Neural cell (in vitro differentiated cells): ENCODE measurements around the gene LNX2. TPM values are rescaled to one million over a fixed set of nuclear protein-coding genes. Genes with fewer than 3 reads are reported as not detected.

ENCODE experiments used
- H2AFZ ChIP-seq: fragments of 200-600, 300-800 bp; sonication (generic), shearing (Covaris generic); 2 replicates; pipeline ENCODE4 v1.6.0; 2014; ENCODE audit warnings: low read depth, mild to moderate bottlenecking, antibody characterized with exemption, low read length, moderate library complexity
- H3F3A ChIP-seq: fragments of 200-600 bp; shearing (Covaris generic); 2 replicates; pipeline ENCODE4 v1.6.1; 2016; ENCODE audit warnings: mild to moderate bottlenecking, moderate library complexity, mixed read lengths, antibody characterized with exemption, low read length; ENCODE audit not compliant: insufficient read depth, poor library complexity, severe bottlenecking
- H3K27ac ChIP-seq: fragments of 200-600, 300-800 bp; sonication (generic), shearing (Covaris generic); 2 replicates; pipeline ENCODE4 v1.5.1; 2014; ENCODE audit warnings: mild to moderate bottlenecking, low read length, moderate library complexity
- H3K27me3 ChIP-seq: fragments of 300-800, 200-600 bp; sonication (generic), shearing (Covaris generic); 2 replicates; pipeline ENCODE4 v1.6.0; 2014; ENCODE audit warnings: mild to moderate bottlenecking, low read depth, low read length, moderate library complexity; ENCODE audit not compliant: insufficient read depth
- H3K36me3 ChIP-seq: fragments of 300-800, 200-600 bp; sonication (generic), shearing (Covaris generic); 2 replicates; pipeline ENCODE4 v1.5.1; 2014; ENCODE audit warnings: mild to moderate bottlenecking, antibody characterized with exemption, low read length, moderate library complexity; ENCODE audit not compliant: insufficient read depth
- H3K4me2 ChIP-seq: fragments of 300-800, 200-600 bp; sonication (generic), shearing (Covaris generic); 2 replicates; pipeline ENCODE4 v1.6.0; 2014; ENCODE audit warnings: mild to moderate bottlenecking, low read length
- H3K4me3 ChIP-seq: fragments of 300-800, 200-600 bp; sonication (generic), shearing (Covaris generic); 2 replicates; pipeline ENCODE4 v1.5.1; 2014; ENCODE audit warnings: mild to moderate bottlenecking, low read length, moderate library complexity
- H3K79me2 ChIP-seq: fragments of 200-600 bp; shearing (Covaris generic); replicated peaks from 2 replicates; pipeline ENCODE4 v1.6.0; 2014; ENCODE audit warnings: mild to moderate bottlenecking, low read length, moderate library complexity; ENCODE audit not compliant: insufficient read depth
- H3K9ac ChIP-seq: fragments of 300-800, 200-600 bp; sonication (generic), shearing (Covaris generic); 2 replicates; pipeline ENCODE4 v1.6.1; 2016; ENCODE audit warnings: mild to moderate bottlenecking, low read length, mixed read lengths
- H3K9me2 ChIP-seq: fragments of 200-600 bp; shearing (Covaris generic); 2 replicates; pipeline ENCODE4 v1.6.1; 2016; ENCODE audit warnings: mild to moderate bottlenecking, low read length, mixed read lengths; ENCODE audit not compliant: insufficient read depth
- H3K9me3 ChIP-seq: fragments of 200-600, 300-800 bp; sonication (generic), shearing (Covaris generic); 2 replicates; pipeline ENCODE4 v1.6.1; 2016; ENCODE audit warnings: mild to moderate bottlenecking, mixed run types, low read length, moderate library complexity, mixed read lengths
- H4K20me1 ChIP-seq: fragments of 200-600 bp; shearing (Covaris generic); 2 replicates; pipeline ENCODE4 v1.6.1; 2016; ENCODE audit warnings: mild to moderate bottlenecking, mixed run types; ENCODE audit not compliant: insufficient read depth
- CTCF ChIP-seq: fragments of 450-650 bp; IDR thresholded peaks from 2 replicates; pipeline ENCODE4 v1.5.1; 2014; ENCODE audit warnings: antibody characterized with exemption, mild to moderate bottlenecking, moderate library complexity; ENCODE audit not compliant: poor library complexity, severe bottlenecking
- EP300 ChIP-seq: fragments of 450-650 bp; conservative IDR thresholded peaks from 2 replicates; pipeline ENCODE4 v1.6.1; 2014; ENCODE audit warnings: antibody characterized with exemption, mild to moderate bottlenecking, moderate library complexity; ENCODE audit not compliant: poor library complexity, severe bottlenecking
- EZH2 ChIP-seq: fragments of 200-600, 300-800 bp; shearing (Covaris generic), sonication (generic); IDR thresholded peaks from 2 replicates; pipeline ENCODE4 v1.6.1; 2014; ENCODE audit warnings: antibody characterized with exemption, low read length, borderline replicate concordance, mild to moderate bottlenecking; ENCODE audit not compliant: insufficient read depth, poor library complexity, severe bottlenecking
- MXI1 ChIP-seq: fragments of 450-650 bp; conservative IDR thresholded peaks from 2 replicates; pipeline ENCODE4 v1.6.1; 2014; ENCODE audit warnings: antibody characterized with exemption, mild to moderate bottlenecking; ENCODE audit not compliant: poor library complexity, severe bottlenecking
- POLR2AphosphoS5 ChIP-seq: IDR thresholded peaks from 2 replicates; pipeline ENCODE4 v1.6.1; 2012
- RAD21 ChIP-seq: fragments of 450-650 bp; conservative IDR thresholded peaks from 2 replicates; pipeline ENCODE4 v1.6.1; 2014; ENCODE audit warnings: antibody characterized with exemption, mild to moderate bottlenecking, moderate library complexity
- REST ChIP-seq: IDR thresholded peaks from 2 replicates; pipeline ENCODE4 v1.6.1; 2012; ENCODE audit warnings: borderline replicate concordance
- SMC3 ChIP-seq: fragments of 450-650 bp; conservative IDR thresholded peaks from 2 replicates; pipeline ENCODE4 v1.6.1; 2014; ENCODE audit warnings: antibody characterized with exemption, mild to moderate bottlenecking, moderate library complexity; ENCODE audit not compliant: poor library complexity
- TAF1 ChIP-seq: IDR thresholded peaks from 2 replicates; pipeline ENCODE4 v1.6.1; 2012; ENCODE audit warnings: low read depth
- polyA plus RNA-seq: library from polyadenylated mRNA; depleted of rRNA; stranded (reverse); fragments of >200 nt; gene quantifications from 2 replicates; pipeline ENCODE4 v1.2.3, GENCODE V29; 2014

LNX2 gene
- polyA plus RNA-seq, 1 donor from 2014 or later: 4.2 TPM

DNA sequence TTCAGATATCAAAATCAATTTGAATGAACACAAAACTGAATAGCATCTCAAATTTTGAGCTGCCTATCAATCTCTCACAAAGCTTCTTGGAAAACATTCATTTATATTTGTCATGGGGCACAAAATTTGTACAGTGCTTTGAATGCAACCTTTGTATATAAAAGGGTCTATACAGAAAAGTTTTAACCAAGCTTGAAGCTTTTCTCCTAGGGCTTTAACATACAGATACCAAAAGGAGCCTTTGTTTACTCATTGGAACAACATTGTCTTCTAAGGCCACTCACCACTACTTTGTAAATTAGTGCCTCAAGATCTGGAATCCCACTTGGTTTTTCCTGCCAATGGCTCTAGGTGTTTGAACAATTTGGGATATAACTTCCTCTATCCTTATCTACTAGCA is 21.2 kb downstream of the LNX2 start:
- no peak for TF ChIP-seq CTCF
- Histone ChIP-seq H3K27me3 (no peaks in the 10 kb centered on the region), H2AFZ (no peak overlapping the region), H3K4me2 (no peak overlapping the region), H3K79me2 (no peaks in the 10 kb centered on the region), H3K36me3 (no peaks in the 10 kb centered on the region), H4K20me1 (no peaks in the 10 kb centered on the region), H3K27ac (no peak overlapping the region), H3K9me3 (no peaks in the 10 kb centered on the region), H3K4me3 (no peak overlapping the region), H3K9ac (no peak overlapping the region), H3F3A (no peaks in the 10 kb centered on the region), H3K9me2 (no peaks in the 10 kb centered on the region)

- Histone ChIP-seq H3K27ac (no peak overlapping the region), H3K27me3 (no peaks in the 10 kb centered on the region), H3K79me2 (no peaks in the 10 kb centered on the region), H3F3A (no peaks in the 10 kb centered on the region), H3K4me3 (no peak overlapping the region), H2AFZ (no peak overlapping the region), H3K9me3 (no peaks in the 10 kb centered on the region), H3K9me2 (no peaks in the 10 kb centered on the region), H4K20me1 (no peaks in the 10 kb centered on the region), H3K4me2 (no peak overlapping the region), H3K9ac (no peak overlapping the region), H3K36me3 (no peaks in the 10 kb centered on the region)
- no peak for TF ChIP-seq CTCF
- TF ChIP-seq RAD21: no peak
- TF ChIP-seq MXI1: no peak
- no peak for TF ChIP-seq EZH2
- no peak for TF ChIP-seq REST
- TF ChIP-seq POLR2AphosphoS5: no peak
- TF ChIP-seq EP300: no peak
- no peak for TF ChIP-seq SMC3
- no peak for TF ChIP-seq TAF1
Measured at GRCh38 chr13:27595055-27595811, 25.1 kb downstream of the LNX2 start.
